ENCODE measurements around the gene NAA80.

NAA80 gene

DNA sequence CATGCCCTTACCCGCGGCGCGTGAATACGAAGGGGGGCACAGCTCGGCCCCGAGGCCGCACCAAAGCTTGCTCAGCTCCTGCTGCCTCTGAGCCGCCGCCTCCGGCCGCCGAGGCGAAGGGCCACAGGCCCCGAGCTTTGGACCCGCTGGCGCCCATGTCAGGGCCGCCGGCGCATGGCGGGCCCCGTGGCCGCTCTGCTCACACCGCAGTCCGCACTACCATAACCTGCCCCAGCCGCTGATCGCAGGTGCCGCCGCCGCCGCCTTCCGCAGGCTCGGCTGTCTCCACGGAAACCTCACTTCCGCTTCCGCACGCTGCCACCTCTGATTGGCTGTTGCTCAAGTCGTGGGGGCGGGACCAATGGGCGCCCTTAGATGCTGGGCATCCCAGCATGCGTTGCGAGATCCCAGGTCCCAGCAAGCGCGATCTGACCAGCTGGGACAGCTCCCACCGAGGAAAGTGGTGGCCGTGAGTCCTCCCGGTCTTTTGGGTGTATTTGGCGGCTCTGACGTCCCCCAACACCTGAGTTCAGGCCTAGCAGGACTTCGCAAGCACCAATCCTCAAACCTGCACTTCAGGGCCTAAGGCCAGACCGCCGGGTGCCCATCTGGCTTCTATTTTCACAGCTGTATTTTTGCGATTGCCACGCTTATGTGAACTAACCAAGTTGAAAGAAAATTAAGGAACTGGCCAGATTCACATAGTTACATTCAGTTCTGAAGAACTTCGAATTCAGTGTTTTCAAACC lies 28.9 kb upstream of the NAA80 start, which contains the start of gene TUSC2:
TUSC2 (minus strand) TSS at position 281 of the 749 bp plus-strand sequence; CDS start at position 157, 124 bp downstream.
- FAIRE-seq = peak; percentile 96

- FAIRE-seq = no peak
Measured at GRCh38 chr3:50327129-50327528, 27.9 kb upstream of the NAA80 start.

DNA sequence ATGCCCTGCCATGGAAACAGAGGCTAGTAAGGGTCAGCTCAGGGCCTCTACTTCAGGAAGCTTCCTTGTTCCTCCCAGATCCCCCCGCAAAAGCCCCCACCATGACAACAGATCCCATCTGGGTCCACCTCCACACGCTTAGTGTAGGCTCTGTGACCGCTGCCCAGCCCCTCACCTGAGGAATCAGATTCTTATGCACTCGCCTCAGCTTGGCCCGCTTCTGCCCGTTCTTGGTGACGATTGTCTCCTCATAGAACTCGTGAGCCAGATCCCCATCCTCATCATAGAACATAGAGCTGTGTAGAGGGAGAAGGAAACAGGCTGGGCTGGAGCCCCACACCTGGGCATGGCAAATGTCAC lies 27.0 kb upstream of the NAA80 start:
- FAIRE-seq = no peak

GRCh38 chr3:50325497-50326181 lies 26.4 kb upstream of the NAA80 start:
- no peak for FAIRE-seq

GRCh38 chr3:50325113-50325480 lies 25.9 kb upstream of the NAA80 start:
- FAIRE-seq = no peak

DNA sequence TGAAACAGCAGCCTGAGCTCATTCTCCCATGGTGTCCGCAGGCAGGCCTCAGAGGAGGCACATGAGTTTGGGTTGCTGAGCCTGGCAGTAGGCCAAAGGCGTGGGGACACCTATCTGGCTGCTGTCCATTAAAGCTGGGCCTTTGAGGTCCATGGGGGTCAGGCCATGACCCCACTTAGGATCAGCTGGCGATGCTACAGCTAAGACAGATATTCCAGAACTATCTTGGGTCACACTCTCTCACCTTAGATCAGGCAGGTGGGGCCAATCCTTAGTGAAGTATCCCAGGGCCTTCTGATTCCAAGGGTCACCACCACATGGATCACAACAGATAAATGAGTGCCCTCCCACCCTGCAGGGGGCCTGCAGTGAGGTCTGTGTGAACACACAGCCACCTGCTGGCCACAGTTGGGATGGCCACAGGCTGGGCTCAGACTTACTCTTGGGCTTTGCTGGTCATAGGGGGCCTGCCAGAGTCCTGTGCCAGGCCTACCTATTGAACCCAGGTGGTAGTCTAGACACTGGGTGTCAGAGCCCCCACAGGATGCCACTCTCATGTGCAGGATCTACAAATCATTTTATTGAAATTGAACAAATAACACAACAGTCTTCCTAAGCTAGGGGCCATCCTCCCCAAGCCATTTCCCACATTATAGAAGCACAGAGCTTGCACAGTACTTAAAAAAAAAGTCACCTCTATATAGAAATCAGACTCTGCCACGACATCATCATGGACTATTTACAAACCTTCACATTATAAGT lies 25.3 kb upstream of the NAA80 start:
- FAIRE-seq = no peak

DNA sequence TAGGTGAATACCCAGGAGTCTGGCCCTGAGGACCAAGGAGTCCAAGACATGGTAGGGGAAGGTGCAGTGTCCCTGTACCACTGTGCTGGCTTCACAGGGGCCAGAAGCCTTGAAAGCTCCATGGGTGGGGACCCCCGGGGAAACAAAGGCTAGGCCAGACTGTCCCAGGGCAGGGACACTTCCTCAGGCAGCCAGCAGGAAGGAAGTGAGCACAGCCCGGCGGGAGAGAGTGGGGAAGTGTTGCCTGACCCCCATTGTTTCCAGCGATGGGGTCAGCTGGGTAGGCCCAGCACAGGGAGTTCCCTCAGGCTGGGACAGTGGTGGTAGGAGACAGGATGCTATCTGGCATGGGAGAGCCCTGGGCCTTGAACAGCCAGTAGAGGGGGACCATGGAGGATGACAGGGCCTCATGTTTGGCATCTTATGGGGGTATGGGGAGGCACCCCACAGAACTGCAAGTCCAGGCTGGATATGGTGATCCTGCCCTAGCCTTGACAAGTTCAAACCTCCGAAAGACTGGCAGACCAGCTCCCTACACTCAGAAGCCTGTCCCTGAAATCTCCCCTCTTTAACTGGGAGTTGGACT lies 24.5 kb upstream of the NAA80 start:
- no peak for FAIRE-seq

- FAIRE-seq = no peak
Measured at GRCh38 chr3:50323092-50323600, 23.9 kb upstream of the NAA80 start.

DNA sequence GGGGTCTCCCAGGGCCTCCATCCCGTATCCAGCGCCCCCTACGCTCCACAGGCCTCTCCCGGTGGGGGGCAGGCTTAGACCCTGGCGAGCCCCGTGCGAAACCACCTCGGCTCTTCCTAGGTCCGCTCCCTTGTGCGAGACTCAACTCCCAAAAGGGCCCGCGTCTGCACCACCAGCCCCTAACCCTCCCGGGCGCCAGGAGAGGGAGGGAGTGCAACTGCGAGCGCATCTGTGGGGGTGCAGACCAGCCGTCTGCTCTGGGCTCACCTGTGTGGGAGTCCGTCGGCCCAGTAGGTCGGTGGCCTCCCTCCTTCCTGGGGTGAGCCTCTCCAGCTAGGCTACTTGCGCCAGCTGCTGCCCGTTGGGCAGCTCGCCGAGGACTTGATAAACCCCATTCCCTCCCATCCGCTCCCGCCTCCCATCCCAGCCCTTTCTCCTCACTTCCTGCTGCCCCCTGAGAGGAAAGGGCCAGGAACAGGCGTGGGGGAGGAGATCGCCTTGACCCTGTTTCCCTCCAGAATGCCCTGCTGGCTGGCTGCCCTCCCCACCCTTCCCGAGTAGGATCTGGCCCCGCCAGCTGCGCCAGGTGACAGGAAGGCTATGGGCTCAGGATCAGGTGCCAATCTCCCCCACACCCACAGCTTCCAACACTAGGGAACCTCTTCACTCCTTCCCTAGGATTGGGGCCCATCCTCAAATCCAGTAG lies 23.3 kb upstream of the NAA80 start, which contains the start of gene HYAL2:
HYAL2 (minus strand) TSS at position 360 of the 706 bp plus-strand sequence. CDS start 2,256 bp downstream, outside the sequence.
- no peak for FAIRE-seq

GRCh38 chr3:50322115-50322385 lies 22.8 kb upstream of the NAA80 start:
- no peak for FAIRE-seq

DNA sequence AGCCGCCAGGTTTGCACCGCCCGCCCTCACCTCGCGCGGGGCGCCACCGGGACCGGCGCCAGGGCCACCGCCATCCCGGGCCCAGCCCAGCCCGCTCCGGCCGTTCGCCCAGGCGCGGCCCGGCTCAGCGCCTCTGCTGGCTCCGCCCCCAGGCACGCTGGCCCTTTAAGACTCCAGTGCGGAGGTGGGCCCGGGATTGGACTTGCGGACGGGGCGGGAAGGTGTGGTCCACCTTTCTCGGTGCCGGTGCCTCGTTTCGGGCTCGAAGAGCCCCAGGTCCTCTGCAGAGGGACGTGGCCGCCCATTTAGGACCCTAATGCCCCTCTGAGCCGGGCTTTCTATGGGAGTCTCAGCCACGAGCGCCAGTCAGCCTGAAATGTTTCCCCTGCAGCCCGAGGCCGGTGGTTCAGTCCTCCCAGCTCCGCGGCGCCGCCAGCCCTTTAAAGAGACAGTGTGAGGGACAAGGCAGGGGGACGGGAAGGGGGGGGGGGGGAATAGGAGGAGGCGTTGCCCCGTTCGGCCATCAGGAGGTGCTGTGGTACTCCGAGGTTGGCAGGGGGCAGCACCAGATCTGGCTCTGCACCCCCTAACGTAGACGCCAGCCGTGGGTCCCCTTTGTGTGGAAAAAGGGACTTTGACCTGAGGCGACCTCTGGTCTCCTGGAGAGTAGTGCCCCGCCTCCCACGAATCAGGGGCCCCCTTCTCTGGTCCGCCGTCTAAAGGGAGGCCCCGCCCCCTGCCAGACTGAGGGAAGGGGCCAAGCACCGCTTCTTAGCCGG lies 22.3 kb upstream of the NAA80 start:
- no peak for FAIRE-seq

DNA sequence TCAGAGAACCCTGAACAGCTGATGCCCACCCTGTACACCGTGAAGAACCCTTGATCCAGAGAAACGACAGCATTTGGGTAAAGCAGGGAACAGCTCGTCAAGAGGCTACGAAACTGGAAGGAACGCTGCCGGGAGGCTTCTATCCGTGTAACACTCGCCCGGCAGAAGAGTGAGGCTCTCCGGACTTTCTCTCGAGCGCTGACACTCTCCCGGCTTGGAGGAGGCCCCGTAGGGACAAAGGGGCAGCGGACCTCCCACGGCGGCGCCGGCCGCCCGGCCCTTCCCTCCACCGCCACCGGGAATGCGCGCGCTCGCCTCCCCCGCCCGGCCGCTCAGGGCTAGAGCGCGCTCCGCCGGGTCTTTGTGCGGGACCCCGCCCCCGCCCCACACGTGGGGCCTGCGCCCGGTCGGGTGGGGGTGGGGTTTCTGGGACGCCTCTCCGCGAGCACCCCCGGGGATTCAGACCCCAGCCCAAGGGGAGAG lies 21.7 kb upstream of the NAA80 start:
- no peak for FAIRE-seq

DNA sequence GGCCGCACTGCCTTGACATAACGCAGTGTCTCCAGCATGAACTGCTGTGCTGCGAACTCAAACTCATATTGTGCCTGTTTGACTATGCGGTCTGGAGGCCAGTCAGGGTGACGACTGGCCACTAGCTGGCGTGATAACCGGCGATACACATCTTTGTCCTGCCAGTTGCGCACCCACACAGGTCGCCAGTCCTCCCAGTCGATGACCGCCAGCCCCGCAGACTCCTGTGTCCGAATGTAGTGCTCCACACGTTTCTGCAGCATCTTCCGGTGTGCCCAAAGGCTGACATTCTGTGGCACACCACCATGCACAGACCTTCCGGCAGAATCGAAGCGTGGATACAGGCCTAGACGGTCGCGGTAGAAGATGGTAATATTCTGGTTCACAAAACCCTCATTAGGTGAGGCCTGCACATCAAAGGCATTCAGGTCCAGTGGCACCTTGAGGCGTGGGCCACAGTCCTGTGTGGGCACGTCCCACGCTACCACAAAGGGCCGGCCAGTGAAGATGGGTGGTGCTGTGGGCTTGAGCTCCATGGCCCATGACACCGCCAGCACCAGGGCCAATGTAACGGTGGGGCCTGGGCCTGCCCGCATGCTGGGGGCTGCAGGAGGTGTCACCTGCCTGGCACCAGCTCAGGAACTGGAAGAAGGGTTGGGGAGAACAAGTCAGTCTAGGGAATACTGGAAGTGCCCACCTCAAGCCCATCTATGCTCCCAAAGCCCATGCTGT lies 20.9 kb upstream of the NAA80 start:
- no peak for FAIRE-seq

DNA sequence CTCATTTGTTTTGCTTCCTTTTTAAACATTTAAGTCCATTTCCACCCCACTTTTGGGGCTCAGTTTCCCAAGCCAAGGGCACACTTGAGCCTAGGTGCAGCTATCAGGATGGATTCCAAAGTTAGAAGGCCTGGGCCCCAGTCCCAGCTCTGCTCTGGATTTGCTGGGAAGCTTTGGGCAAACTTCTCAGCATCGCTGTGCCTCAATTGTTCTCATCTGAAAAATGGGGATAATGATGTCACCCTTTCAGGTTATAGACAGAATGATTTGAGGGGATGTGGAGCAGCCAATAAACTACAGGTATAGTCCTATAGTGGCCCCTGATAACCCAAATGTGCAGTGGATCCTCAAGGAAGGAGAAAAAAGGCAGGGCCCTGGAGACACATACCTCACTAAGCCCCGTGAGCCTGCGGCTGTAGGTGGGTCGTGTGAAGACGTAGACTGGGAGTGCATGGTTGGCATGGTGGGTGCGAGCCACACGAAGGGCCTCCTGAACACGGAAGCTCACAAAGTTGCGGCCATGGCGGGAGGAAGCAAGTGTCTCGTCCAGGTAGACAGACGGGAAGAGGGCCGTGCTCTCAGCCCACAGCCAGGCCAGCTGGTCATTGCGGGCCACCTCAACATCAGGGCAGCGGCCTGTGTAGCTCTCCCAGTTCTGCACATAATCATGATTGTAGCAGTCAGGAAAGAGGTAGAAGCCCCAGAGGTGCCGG lies 20.1 kb upstream of the NAA80 start:
- no peak for FAIRE-seq

GRCh38 chr3:50318615-50319014 lies 19.4 kb upstream of the NAA80 start:
- no peak for FAIRE-seq

DNA sequence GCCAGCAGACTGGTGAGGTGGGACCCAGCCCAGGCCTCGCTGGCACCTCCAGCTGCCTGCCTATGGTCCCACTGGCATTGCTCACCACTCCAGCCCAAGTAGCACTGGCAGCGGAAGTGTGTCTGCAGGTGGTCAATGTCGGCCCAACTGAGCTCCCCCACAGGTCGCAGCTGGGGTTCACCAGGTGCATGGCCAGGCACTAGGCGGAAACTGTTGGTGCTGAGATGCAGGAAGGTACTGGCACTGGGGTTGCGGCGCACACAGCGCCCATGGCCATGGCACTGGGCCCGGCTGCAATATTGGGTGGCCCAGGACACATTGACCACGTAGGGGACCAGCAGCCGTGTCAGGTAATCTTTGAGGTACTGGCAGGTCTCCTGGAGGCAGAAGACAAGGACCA lies 19.0 kb upstream of the NAA80 start:
- FAIRE-seq = no peak

- no peak for FAIRE-seq
Measured at GRCh38 chr3:50317300-50317699, 18.1 kb upstream of the NAA80 start.

- FAIRE-seq = no peak
Measured at GRCh38 chr3:50316657-50317242, 17.5 kb upstream of the NAA80 start.

DNA sequence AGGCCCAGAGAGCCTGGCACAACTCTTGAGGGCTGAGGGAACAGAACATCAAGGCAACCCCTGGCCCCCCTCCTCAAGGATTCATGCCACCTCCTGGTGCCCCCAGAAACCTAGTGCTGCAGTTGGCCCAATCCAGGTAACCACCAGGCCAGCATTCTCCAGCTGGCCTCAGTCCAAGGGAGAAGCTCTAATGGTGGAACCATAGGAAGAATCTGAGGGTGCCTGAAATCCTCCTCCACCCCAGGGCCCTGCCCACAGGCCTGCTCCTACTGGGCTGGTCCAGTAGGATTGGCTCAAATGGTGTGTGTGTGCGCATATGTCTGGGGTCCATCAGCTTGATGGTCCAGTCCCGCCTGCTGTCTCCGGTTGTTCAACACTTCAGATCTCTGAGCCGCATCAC lies 15.6 kb upstream of the NAA80 start:
- FAIRE-seq = no peak

DNA sequence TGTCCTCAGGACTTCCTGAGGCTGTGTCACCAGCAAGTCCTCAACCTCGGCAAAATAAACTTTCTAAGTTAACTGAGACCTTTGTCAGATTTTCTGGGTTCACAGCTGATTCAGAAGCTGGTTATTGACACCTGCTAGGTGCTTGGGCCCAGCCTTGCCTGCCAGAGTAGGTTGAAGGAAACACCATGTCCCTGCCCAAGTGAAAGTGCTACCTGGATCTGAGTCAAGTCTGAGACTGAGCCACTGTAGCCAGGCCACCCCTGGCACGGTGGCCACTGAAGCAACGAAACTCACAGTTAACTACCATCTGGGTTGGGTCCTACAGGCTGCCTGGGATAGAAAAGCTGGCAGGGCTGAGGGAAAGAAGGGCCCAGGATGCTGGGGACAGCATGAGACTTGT lies 15.1 kb upstream of the NAA80 start:
- no peak for FAIRE-seq

Data from G401.6 (cell line).